ENCODE data around the gene MADCAM1.
"Not testable (repeated sequence)": the region's sequence is repeated elsewhere in the genome, so short reads cannot be mapped to it uniquely, and the experiment has no call there.

The MADCAM1 gene

DNA sequence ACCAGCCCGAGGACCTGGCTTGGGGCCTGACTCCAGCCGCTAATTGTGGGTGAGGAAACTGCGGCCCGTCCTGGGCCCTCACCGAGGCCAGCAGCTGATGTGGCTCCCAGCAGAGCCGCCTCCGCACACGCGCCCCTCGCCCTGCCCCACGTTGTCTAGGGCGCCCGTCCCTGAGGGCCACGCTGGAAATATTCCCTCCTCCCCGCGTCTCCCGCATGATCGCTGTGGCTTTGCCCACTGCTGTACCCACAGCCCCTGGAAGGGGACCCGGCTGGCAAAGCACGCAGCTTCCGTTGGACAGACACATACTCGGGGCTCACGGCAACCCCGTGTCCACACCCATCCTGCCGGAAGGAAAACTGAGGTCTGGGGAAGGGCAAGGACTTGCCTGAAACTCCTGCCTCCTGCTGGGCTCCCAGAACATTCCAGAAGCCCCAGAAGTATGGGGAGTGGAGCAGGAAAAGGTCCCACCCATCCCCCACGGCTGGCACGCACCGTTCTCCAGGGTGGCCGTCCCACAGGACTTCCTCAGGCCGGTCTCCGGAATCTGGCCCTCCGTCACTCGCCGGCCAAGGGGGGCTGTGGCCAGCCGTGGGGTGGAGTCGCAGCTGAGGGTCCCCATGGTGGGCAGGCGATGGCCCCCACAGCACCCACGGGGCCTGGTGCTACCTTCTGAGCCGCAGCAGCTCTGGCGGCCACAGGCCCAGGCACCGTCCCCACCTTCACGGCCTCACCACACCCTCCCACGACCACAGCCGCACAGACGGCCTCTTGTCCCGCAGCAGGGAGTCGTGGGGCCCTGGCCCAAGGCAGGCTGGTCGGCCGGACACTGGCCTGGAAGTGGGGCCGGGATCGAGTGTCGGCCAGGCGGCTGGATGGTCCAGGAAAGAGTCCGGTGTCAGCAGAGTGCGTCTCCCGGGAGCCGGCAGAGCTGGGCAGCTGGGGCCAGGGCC, 21.9 kb upstream of the MADCAM1 start:
- no peak overlapping the region for H3K27ac Mint-ChIP-seq
- no peaks in the 10 kb centered on the region for H3K9me3 Mint-ChIP-seq
- ATAC-seq (replicated peaks) (no peak), DNase-seq (no peak)
- H3K4me3 Mint-ChIP-seq, result no peak overlapping the region
- peaks cover 5% of the 10 kb centered on the region for H3K36me3 Mint-ChIP-seq (ENCODE audit: insufficient read depth)
- H3K27me3 Mint-ChIP-seq, result peaks cover 7 to 15% of the 10 kb centered on the region in 2 donors
- H3K4me1 Mint-ChIP-seq (ENCODE audit: low read depth in 2 of 2), result no peaks in the 10 kb centered on the region

DNA sequence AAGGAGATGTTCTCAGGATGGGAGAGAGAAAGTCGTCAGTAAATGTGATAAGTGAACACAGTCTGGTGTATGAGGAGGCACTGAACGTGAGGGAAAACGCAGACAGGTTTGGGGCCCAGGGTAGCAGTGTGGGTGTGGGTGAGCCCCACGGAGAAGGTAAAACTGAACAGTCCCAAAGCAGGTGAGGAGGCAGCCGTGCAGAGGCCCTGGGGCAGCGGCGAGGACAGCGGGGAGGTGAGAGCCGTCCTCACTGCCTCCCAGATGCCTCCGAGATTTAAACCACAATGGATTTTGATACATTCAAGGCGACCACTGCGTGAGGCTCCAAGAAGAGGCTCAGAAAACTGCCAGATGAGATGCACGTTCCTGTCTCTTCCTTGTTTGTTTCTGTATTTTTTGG, 20.9 kb upstream of the MADCAM1 start:
- Mint-ChIP-seq H3K36me3 (ENCODE audit: insufficient read depth) (peaks cover 13% of the 10 kb centered on the region), H3K27me3 (peaks cover 7 to 15% of the 10 kb centered on the region in 2 donors), H3K27ac (no peak overlapping the region), H3K9me3 (peaks cover 3 to 7% of the 10 kb centered on the region in 2 donors), H3K4me1 (ENCODE audit: low read depth in 2 of 2) (peaks cover 6 to 7% of the 10 kb centered on the region in 2 donors), H3K4me3 (no peak overlapping the region)
- DNase-seq (no peak), ATAC-seq (replicated peaks) (no peak)

DNA sequence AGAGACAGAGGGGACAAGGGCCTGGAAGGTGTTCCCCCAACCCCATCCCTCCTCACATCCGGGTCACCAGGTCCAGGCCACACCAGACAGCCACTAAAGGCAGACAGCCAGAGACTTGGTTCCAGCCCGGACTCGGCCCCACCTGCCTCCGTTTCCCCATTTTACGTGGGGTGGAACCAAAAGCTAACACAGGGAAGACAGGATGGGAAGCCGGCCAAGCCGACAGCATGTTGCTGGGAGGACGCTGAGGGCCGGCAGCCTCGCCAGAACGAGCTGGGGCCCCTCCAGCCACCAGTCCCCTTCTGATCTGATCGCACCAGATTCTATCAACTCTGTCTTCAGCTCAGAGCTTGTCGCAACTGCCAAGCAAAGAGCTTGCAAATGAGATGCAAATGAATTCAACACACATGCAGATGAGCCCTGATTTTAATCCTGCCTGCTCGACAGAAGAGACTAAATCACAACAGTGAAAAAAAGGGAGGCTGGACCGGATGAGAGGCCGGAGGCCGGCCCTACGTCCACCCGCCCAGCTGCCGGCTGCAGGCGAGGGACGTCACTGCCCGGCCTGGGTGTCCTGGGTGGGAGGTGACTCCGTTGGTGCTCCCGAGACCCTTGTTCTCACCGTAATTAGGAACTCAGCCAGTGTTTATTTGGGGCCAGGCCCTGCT, 17.9 kb upstream of the MADCAM1 start:
- Mint-ChIP-seq H3K4me1 (ENCODE audit: low read depth in 2 of 2) (peaks cover 10 to 19% of the 10 kb centered on the region in 2 donors), H3K36me3 (ENCODE audit: insufficient read depth) (peaks cover 36% of the 10 kb centered on the region), H3K27me3 (peaks cover 7 to 8% of the 10 kb centered on the region in 2 donors), H3K4me3 (no peak overlapping the region), H3K9me3 (peaks cover 14 to 19% of the 10 kb centered on the region in 2 donors), H3K27ac (no peak overlapping the region)
- ATAC-seq (replicated peaks) (no peak), DNase-seq (no peak)

DNA sequence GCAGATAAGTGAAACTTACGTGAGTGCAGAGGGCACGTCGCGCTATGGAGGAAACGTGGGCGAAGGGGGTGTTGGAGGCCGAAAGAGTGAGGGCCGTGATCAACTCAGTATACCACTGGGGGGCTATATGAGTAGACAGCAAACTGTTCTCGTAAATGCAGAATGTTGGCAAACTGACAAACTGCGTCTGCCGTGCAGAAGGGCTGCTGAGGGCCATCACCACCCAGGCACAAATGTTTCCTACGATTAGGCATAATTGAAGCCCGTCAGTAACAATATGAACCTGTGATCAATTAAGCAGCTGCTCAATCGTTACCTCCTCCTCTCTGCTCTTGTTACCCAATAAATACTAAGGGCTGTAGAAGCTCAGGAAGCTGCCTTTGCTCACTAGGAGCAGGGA, 17.3 kb upstream of the MADCAM1 start:
- no peak for ATAC-seq (replicated peaks)
- Mint-ChIP-seq H3K9me3 (peaks cover 14 to 19% of the 10 kb centered on the region in 2 donors), H3K4me1 (ENCODE audit: low read depth in 2 of 2) (peaks cover 10 to 19% of the 10 kb centered on the region in 2 donors), H3K36me3 (ENCODE audit: insufficient read depth) (peaks cover 41% of the 10 kb centered on the region), H3K27me3 (peaks cover 7 to 8% of the 10 kb centered on the region in 2 donors), H3K27ac (no peak overlapping the region), H3K4me3 (no peak overlapping the region)
- no peak for DNase-seq

DNA sequence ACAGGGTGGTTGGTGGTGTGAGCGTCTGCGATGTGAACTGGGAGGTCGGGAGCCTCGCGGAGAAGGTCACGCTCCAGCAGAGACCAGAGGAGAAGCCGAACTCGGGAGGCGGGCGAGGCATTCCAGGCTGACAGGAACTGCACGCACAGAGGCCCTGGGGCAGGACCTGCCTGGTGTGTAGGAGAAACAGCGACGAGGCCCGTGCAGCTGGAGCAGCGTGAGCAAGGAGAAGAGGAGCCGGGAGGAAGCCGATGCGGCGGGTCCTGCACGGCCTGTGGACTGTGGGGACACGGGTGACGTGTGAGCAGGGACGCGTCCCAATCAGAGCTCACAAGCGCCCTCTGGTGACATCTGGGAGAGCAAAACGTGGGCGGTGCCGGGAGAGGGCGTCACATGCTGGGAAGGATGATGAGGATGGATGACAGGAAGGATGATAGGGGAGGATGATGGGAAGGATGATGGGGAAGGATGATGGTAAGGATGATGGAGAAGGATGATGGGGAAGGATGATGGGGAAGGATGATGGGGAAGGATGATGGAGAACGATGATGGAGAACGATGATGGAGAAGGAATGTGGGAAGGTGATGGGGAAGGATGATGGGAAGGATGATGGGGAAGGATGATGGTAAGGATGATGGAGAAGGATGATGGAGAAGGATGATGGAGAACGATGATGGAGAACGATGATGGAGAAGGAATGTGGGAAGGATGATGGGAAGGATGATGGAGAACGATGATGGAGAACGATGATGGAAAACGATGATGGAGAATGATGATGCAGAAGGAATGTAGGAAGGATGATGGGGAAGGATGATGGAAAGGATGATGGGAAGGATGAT, 16.1 kb upstream of the MADCAM1 start:
- Mint-ChIP-seq H3K4me1 (ENCODE audit: low read depth in 2 of 2) (peaks cover 10 to 19% of the 10 kb centered on the region in 2 donors), H3K27ac (peak overlapping the region; percentile 93 to 95), H3K27me3 (peaks cover 7 to 15% of the 10 kb centered on the region in 2 donors), H3K4me3 (peak overlapping the region; percentile 52 to 74), H3K36me3 (ENCODE audit: insufficient read depth) (peaks cover 41% of the 10 kb centered on the region), H3K9me3 (peaks cover 14 to 19% of the 10 kb centered on the region in 2 donors)
- DNase-seq, result peak in 2 of 3 experiments; percentile 26 to 35
- peak; percentile 51 for ATAC-seq (replicated peaks)

DNA sequence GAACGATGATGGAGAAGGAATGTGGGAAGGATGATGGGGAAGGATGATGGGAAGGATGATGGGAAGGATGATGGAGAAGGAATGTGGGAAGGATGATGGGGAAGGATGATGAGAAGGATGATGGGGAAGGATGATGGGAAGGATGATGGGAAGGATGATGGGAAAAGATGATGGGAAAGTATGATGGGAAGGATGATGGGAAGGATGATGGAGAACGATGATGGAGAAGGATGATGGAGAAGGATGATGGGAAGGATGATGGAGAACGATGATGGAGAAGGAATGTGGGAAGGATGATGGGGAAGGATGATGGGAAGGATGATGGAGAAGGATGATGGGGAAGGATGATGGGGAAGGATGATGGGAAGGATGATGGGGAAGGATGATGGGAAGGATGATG, 15.2 kb upstream of the MADCAM1 start:
- Mint-ChIP-seq H3K4me3 (peak overlapping the region; percentile 22 to 37), H3K27ac (peak overlapping the region; percentile 93 to 95)

DNA sequence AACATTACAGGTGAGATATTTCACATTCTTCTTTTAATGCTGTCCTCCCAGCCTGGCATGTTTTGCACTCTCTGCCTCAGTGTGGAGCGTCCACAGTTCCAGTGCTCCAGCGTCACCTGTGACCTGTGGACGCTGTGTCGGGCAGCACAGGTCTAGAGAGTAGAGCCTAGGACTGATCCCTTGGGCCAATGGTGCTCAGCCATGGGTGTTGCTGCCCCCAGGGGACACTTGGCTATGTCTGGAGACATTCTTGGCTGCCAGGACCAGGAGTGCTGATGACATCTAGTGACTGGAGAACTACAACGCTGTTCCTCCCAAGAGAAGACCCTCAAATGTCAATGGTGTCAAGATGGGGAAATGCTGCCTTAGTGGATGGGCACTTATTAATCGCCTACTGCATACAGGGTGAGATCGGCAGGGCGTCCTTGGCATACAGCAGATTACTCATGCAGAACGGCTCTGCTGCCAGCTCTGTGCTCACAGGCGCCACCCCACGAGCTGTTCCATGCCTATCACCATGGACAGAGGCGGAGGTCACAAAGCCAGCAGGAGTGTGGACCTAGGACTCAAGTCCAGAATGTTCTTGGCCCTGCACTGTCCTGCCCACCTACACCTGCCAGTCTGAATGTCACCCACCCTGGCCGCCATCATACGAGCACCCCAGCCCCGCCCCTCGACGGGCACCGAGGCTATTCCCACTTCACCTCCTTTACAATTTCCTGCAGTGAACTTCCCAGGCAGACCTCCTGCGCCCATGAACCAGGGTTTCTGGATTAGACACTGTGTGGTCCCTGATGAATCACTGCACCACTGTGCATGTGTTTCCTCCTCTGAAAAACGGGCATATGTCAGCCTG, 13.9 kb upstream of the MADCAM1 start:
- ATAC-seq (replicated peaks) (no peak), DNase-seq (no peak)
- peaks cover 38% of the 10 kb centered on the region for H3K36me3 Mint-ChIP-seq (ENCODE audit: insufficient read depth)
- peaks cover 14 to 19% of the 10 kb centered on the region in 2 donors for H3K9me3 Mint-ChIP-seq
- no peak overlapping the region for H3K4me3 Mint-ChIP-seq
- peaks cover 10 to 19% of the 10 kb centered on the region in 2 donors for H3K4me1 Mint-ChIP-seq (ENCODE audit: low read depth in 2 of 2)
- peaks cover 4 to 22% of the 10 kb centered on the region in 2 donors for H3K27me3 Mint-ChIP-seq
- peak overlapping the region in 1 of 2 donors; percentile 93 for H3K27ac Mint-ChIP-seq

More for the DNA sequence above, 15.2 kb upstream of the MADCAM1 start:
- H3K9me3 Mint-ChIP-seq, result peaks cover 14 to 19% of the 10 kb centered on the region in 2 donors
- H3K27me3 Mint-ChIP-seq, result peaks cover 4 to 20% of the 10 kb centered on the region in 2 donors
- ATAC-seq (replicated peaks); DNase-seq: not testable (repeated sequence)
- peaks cover 41% of the 10 kb centered on the region for H3K36me3 Mint-ChIP-seq (ENCODE audit: insufficient read depth)
- peaks cover 10 to 19% of the 10 kb centered on the region in 2 donors for H3K4me1 Mint-ChIP-seq (ENCODE audit: low read depth in 2 of 2)

DNA sequence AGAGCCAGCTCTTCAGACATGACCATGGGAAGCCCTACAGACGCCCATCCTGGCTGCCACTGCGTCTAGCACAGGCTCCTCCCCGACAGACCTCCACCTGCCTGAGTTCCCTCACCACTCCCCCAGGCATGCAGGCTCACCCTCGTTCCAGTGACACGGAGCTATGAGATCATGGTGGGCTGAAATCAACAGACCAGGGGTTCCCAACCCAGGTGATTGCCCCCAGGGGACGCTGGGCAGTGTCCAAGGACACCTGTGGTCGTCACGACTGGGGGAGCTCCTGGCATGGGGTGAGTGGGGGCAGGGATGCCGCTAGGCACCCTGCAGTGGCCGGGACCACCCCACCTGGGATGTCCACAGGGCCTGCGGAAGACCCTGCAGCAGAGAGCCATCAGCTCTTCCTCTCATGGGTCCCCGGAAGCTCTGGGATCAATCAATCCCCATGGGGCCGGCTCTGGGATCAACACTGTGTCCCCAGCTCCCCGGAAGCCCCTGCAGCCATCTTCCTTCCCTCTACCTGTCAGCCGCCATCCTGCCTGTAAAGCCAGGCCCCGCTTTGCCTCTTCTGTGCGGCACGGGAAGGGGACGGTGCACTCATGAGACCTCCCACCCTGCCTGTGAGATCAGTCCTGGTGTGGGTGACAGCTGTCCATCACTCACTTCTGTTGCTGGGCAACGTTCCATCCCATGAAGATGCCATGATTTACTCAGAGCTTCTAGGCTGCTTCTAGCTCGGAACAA, 12.8 kb upstream of the MADCAM1 start:
- Mint-ChIP-seq H3K4me1 (ENCODE audit: low read depth in 2 of 2) (peaks cover 10 to 19% of the 10 kb centered on the region in 2 donors), H3K4me3 (no peak overlapping the region), H3K9me3 (peaks cover 14 to 19% of the 10 kb centered on the region in 2 donors), H3K27me3 (peaks cover 4 to 22% of the 10 kb centered on the region in 2 donors), H3K27ac (no peak overlapping the region), H3K36me3 (ENCODE audit: insufficient read depth) (peaks cover 42% of the 10 kb centered on the region)
- no peak for ATAC-seq (replicated peaks)
- no peak for DNase-seq

DNA sequence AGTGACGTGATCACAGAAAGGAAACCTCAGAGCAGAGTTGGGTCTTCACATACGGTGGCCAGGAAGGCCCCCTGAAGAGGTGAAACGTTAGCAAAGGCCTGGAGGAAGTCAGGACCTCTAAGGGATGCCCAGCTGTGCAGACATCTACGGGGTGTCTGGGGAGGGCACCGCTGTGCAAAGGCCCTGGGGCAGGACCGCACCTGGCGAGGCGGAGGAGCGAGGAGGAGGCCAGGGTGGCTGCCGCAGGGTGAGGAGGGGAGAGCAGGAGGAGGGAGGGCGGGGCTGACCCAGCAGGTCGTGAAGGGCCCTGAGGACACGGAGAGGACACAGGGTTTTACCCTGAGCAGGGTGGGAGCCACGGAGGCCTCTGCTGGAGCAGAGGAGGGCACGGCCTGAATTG, 11.8 kb upstream of the MADCAM1 start:
- H3K9me3 Mint-ChIP-seq, result peaks cover 14 to 19% of the 10 kb centered on the region in 2 donors
- no peak overlapping the region for H3K4me3 Mint-ChIP-seq
- DNase-seq (no peak), ATAC-seq (replicated peaks) (no peak)
- H3K27ac Mint-ChIP-seq, result no peak overlapping the region
- peaks cover 12 to 19% of the 10 kb centered on the region in 2 donors for H3K4me1 Mint-ChIP-seq (ENCODE audit: low read depth in 2 of 2)
- H3K27me3 Mint-ChIP-seq, result peaks cover 4 to 22% of the 10 kb centered on the region in 2 donors
- peaks cover 46% of the 10 kb centered on the region for H3K36me3 Mint-ChIP-seq (ENCODE audit: insufficient read depth)

DNA sequence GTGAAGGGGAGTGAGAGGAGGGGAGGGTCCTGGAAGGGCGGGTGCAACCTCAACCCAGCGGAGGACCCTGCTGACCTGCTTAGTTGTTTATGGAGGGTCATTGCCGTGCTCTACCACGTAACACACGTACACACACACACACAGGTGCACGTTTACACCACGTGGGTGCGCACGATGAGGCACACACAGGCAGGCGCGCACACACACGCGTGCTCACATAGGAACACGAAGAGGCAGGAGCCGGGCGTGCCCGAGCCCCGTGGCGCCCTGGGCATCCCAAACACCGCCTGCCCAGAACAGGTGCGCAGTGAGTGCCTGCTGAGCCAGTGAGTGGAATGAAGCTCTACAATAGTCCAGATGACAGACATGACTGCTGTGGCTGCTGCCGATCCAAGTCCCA, 11.2 kb upstream of the MADCAM1 start:
- peaks cover 13 to 15% of the 10 kb centered on the region in 2 donors for H3K9me3 Mint-ChIP-seq
- no peak overlapping the region for H3K4me3 Mint-ChIP-seq
- no peak for ATAC-seq (replicated peaks)
- peaks cover 4 to 22% of the 10 kb centered on the region in 2 donors for H3K27me3 Mint-ChIP-seq
- H3K27ac Mint-ChIP-seq, result no peak overlapping the region
- peaks cover 47% of the 10 kb centered on the region for H3K36me3 Mint-ChIP-seq (ENCODE audit: insufficient read depth)
- no peak for DNase-seq
- peaks cover 12 to 15% of the 10 kb centered on the region in 2 donors for H3K4me1 Mint-ChIP-seq (ENCODE audit: low read depth in 2 of 2)

DNA sequence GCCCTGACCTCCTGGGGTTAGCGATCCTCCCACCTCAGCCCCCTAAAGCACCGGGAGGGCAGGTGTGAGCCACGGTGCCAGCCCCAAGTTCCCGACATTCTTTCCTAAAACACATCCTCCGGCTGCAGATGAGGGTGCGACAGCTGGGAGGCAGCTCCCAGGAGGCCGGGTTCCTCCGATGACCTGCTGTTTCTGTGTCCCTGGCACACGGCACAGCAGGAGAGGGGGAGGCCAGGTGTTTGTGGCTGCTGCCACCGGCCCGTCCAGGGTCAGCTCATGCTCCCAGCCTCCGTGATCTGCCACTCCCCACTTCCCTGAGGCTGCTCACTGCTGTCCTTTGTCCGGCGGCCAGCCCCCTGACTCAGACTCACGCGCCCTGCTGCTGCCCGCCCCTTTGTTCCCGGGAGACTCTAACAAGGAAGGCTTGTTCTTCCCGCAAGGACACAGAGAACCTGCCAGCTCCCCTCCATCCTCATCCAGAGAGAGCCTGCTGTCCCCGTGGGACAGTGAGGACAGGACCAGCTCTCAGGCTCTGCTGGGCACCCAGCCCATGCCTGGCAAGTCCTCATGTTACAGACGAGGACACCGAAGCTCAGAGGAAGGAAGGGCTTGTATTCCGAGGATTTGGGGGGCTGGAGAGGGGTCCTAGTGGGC, 10.6 kb upstream of the MADCAM1 start:
- ATAC-seq (replicated peaks) (no peak), DNase-seq (no peak)
- H3K36me3 Mint-ChIP-seq (ENCODE audit: insufficient read depth), result peaks cover 42% of the 10 kb centered on the region
- no peak overlapping the region for H3K4me3 Mint-ChIP-seq
- H3K27me3 Mint-ChIP-seq, result peaks cover 4 to 22% of the 10 kb centered on the region in 2 donors
- peaks cover 7 to 8% of the 10 kb centered on the region in 2 donors for H3K9me3 Mint-ChIP-seq
- no peak overlapping the region for H3K27ac Mint-ChIP-seq
- peaks cover 8 to 9% of the 10 kb centered on the region in 2 donors for H3K4me1 Mint-ChIP-seq (ENCODE audit: low read depth in 2 of 2)
